DOHH2 (cell line): Measurements from ENCODE around the gene ELMOD3.

Source experiments
- H3F3A ChIP-seq: fragments of 200-600 bp; sonication (generic), shearing (Covaris generic); 2 replicates; pipeline ENCODE4 v1.6.0; 2016; ENCODE audit warnings: antibody characterized with exemption, mild to moderate bottlenecking; ENCODE audit not compliant: control insufficient read depth, insufficient read depth
- H3K27ac ChIP-seq: fragments of 200-600 bp; sonication (generic); 2 replicates; pipeline ENCODE4 v1.5.1; 2014; ENCODE audit warnings: low read depth, mild to moderate bottlenecking, low read length, moderate library complexity
- H3K27me3 ChIP-seq: fragments of 200-600 bp; sonication (generic); 2 replicates; pipeline ENCODE4 v1.6.1; 2014; ENCODE audit warnings: mild to moderate bottlenecking, low read length, mixed read lengths; ENCODE audit not compliant: control insufficient read depth
- H3K36me3 ChIP-seq: fragments of 200-600 bp; sonication (generic); 2 replicates; pipeline ENCODE4 v1.6.1; 2014; ENCODE audit warnings: mild to moderate bottlenecking, low read length, moderate library complexity, mixed read lengths; ENCODE audit not compliant: control insufficient read depth
- H3K4me1 ChIP-seq: fragments of 200-600 bp; sonication (generic); 2 replicates; pipeline ENCODE4 v1.6.1; 2014; ENCODE audit warnings: mild to moderate bottlenecking, low read length, mixed read lengths; ENCODE audit not compliant: control insufficient read depth
- H3K4me2 ChIP-seq: fragments of 200-600 bp; sonication (generic); 2 replicates; pipeline ENCODE4 v1.6.0; 2014; ENCODE audit warnings: mild to moderate bottlenecking, low read length, moderate library complexity
- H3K4me3 ChIP-seq: fragments of 200-600 bp; sonication (generic); 2 replicates; pipeline ENCODE4 v1.5.1; 2014; ENCODE audit warnings: mild to moderate bottlenecking, low read length, mixed read lengths
- H3K79me2 ChIP-seq: fragments of 200-600 bp; sonication (generic); 2 replicates; pipeline ENCODE4 v1.6.1; 2014; ENCODE audit warnings: mild to moderate bottlenecking, low read length, mixed read lengths; ENCODE audit not compliant: control insufficient read depth
- H3K9me2 ChIP-seq: fragments of 200-600 bp; sonication (generic); replicated peaks from 2 replicates; pipeline ENCODE4 v1.6.1; 2014; ENCODE audit warnings: mild to moderate bottlenecking, low read length, mixed read lengths; ENCODE audit not compliant: control insufficient read depth
- H3K9me3 ChIP-seq: fragments of 200-600 bp; sonication (generic); 2 replicates; pipeline ENCODE4 v1.6.1; 2014; ENCODE audit warnings: antibody characterized with exemption, low read length, mixed read lengths; ENCODE audit not compliant: control insufficient read depth, insufficient read depth
- H4K20me1 ChIP-seq: fragments of 200-600 bp; sonication (generic); 2 replicates; pipeline ENCODE4 v1.6.0; 2014; ENCODE audit warnings: low read depth, mild to moderate bottlenecking, antibody characterized with exemption, low read length, moderate library complexity; ENCODE audit not compliant: control insufficient read depth, insufficient read depth
- EZH2phosphoT487 ChIP-seq: fragments of 200-600 bp; sonication (generic); IDR thresholded peaks from 2 replicates; pipeline ENCODE4 v1.6.1; 2017; ENCODE audit warnings: borderline replicate concordance, mild to moderate bottlenecking, antibody characterized with exemption, low read length, moderate library complexity, mixed read lengths
- TF ChIP-seq, protein P1 (sequence below): fragments of 200-600 bp; sonication (generic); IDR thresholded peaks from one replicate; pipeline ENCODE4 v1.5.1; 2014; ENCODE audit warnings: antibody characterized with exemption, mild to moderate bottlenecking, low read depth, low read length; ENCODE audit not compliant: poor library complexity, severe bottlenecking

The ELMOD3 gene

GRCh38 chr2:85415980-85416650, 61.5 kb downstream of the ELMOD3 start:
- no peaks in the 10 kb centered on the region for H3K9me3 ChIP-seq
- no peaks in the 10 kb centered on the region for H4K20me1 ChIP-seq
- peaks cover 5% of the 10 kb centered on the region for H3F3A ChIP-seq
- H3K4me3 ChIP-seq: no peak overlapping the region
- H3K27me3 ChIP-seq: peaks cover 20% of the 10 kb centered on the region
- peaks cover 39% of the 10 kb centered on the region for H3K4me1 ChIP-seq
- H3K9me2 ChIP-seq: no peaks in the 10 kb centered on the region
- H3K4me2 ChIP-seq: no peak overlapping the region
- TF ChIP-seq, protein P1, sequence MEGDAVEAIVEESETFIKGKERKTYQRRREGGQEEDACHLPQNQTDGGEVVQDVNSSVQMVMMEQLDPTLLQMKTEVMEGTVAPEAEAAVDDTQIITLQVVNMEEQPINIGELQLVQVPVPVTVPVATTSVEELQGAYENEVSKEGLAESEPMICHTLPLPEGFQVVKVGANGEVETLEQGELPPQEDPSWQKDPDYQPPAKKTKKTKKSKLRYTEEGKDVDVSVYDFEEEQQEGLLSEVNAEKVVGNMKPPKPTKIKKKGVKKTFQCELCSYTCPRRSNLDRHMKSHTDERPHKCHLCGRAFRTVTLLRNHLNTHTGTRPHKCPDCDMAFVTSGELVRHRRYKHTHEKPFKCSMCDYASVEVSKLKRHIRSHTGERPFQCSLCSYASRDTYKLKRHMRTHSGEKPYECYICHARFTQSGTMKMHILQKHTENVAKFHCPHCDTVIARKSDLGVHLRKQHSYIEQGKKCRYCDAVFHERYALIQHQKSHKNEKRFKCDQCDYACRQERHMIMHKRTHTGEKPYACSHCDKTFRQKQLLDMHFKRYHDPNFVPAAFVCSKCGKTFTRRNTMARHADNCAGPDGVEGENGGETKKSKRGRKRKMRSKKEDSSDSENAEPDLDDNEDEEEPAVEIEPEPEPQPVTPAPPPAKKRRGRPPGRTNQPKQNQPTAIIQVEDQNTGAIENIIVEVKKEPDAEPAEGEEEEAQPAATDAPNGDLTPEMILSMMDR: no peak
- TF ChIP-seq EZH2phosphoT487: no peak
- no peaks in the 10 kb centered on the region for H3K36me3 ChIP-seq
- H3K27ac ChIP-seq: no peak overlapping the region
- peaks cover 6% of the 10 kb centered on the region for H3K79me2 ChIP-seq

GRCh38 chr2:85418132-85419008, 63.8 kb downstream of the ELMOD3 start, which contains the start of gene SH2D6:
TSS of gene SH2D6 (plus strand) at chr2:85418714. CDS start at chr2:85429466, 10,752 bp downstream.
- peak within 1 kb of the TSS; percentile 79 for H3K4me3 ChIP-seq
- TF ChIP-seq, protein P1: no peak
- TF ChIP-seq EZH2phosphoT487: no peak
- H3K79me2 ChIP-seq: peaks cover 6% of the 10 kb centered on the region
- H4K20me1 ChIP-seq: no peaks in the 10 kb centered on the region
- no peaks in the 10 kb centered on the region for H3K9me3 ChIP-seq
- H3K9me2 ChIP-seq: no peaks in the 10 kb centered on the region
- H3F3A ChIP-seq: peaks cover 5% of the 10 kb centered on the region
- H3K4me2 ChIP-seq: peak within 1 kb of the TSS; percentile 92
- H3K27ac ChIP-seq: peak within 1 kb of the TSS; percentile 59
- peaks cover 10% of the 10 kb centered on the region for H3K27me3 ChIP-seq
- peaks cover 40% of the 10 kb centered on the region for H3K4me1 ChIP-seq
- no peaks in the 10 kb centered on the region for H3K36me3 ChIP-seq

GRCh38 chr2:85419009-85419675, 64.6 kb downstream of the ELMOD3 start:
- Histone ChIP-seq H3K27ac (peak overlapping the region; percentile 59), H3K4me1 (peaks cover 40% of the 10 kb centered on the region)

More at GRCh38 chr2:85419009-85419675, 64.6 kb downstream of the ELMOD3 start:
- Histone ChIP-seq H3F3A (peaks cover 5% of the 10 kb centered on the region), H3K79me2 (peaks cover 6% of the 10 kb centered on the region), H3K27me3 (peaks cover 2% of the 10 kb centered on the region; the same call in 1 of the 2 replicates), H4K20me1 (no peaks in the 10 kb centered on the region), H3K9me3 (no peaks in the 10 kb centered on the region), H3K36me3 (no peaks in the 10 kb centered on the region), H3K9me2 (no peaks in the 10 kb centered on the region), H3K4me2 (peak overlapping the region; percentile 92), H3K4me3 (peak overlapping the region; percentile 79)
- TF ChIP-seq, protein P1: no peak
- no peak for TF ChIP-seq EZH2phosphoT487
